ENCODE results near the gene KLHL29.

Gene KLHL29

GRCh38 chr2:23493846-23494245 lies 108.9 kb downstream of the KLHL29 start:
- DNase-seq (ENCODE audit: low read depth): no peak

- no peak for DNase-seq (ENCODE audit: low read depth)
Measured at GRCh38 chr2:23494286-23494685, 109.3 kb downstream of the KLHL29 start.

- DNase-seq (ENCODE audit: low read depth): no peak
Measured at GRCh38 chr2:23495661-23496114, 110.7 kb downstream of the KLHL29 start.

GRCh38 chr2:23496456-23496855 lies 111.5 kb downstream of the KLHL29 start:
- no peak for DNase-seq (ENCODE audit: low read depth)

GRCh38 chr2:23497063-23497462 lies 112.1 kb downstream of the KLHL29 start:
- DNase-seq (ENCODE audit: low read depth): no peak

- DNase-seq (ENCODE audit: low read depth): no peak
Measured at GRCh38 chr2:23497536-23497935, 112.6 kb downstream of the KLHL29 start.

- DNase-seq (ENCODE audit: low read depth): no peak
Measured at GRCh38 chr2:23498943-23499342, 114.0 kb downstream of the KLHL29 start.

GRCh38 chr2:23499439-23499838 lies 114.5 kb downstream of the KLHL29 start:
- DNase-seq (ENCODE audit: low read depth): no peak

- no peak for DNase-seq (ENCODE audit: low read depth)
Measured at GRCh38 chr2:23500836-23501235, 115.9 kb downstream of the KLHL29 start.

- no peak for DNase-seq (ENCODE audit: low read depth)
Measured at GRCh38 chr2:23502096-23502495, 117.1 kb downstream of the KLHL29 start.

- no peak for DNase-seq (ENCODE audit: low read depth)
Measured at GRCh38 chr2:23503097-23503496, 118.1 kb downstream of the KLHL29 start.

GRCh38 chr2:23503682-23504081 lies 118.7 kb downstream of the KLHL29 start:
- DNase-seq (ENCODE audit: low read depth): no peak

- DNase-seq (ENCODE audit: low read depth): no peak
Measured at GRCh38 chr2:23504591-23504990, 119.6 kb downstream of the KLHL29 start.

GRCh38 chr2:23505218-23505983 lies 120.4 kb downstream of the KLHL29 start:
- no peak for DNase-seq (ENCODE audit: low read depth)

GRCh38 chr2:23505984-23506380 lies 121.0 kb downstream of the KLHL29 start:
- no peak for DNase-seq (ENCODE audit: low read depth)

- DNase-seq (ENCODE audit: low read depth): no peak
Measured at GRCh38 chr2:23506531-23507266, 121.7 kb downstream of the KLHL29 start.

- DNase-seq (ENCODE audit: low read depth): no peak
Measured at GRCh38 chr2:23507267-23508065, 122.5 kb downstream of the KLHL29 start.

GRCh38 chr2:23508066-23508390 lies 123.0 kb downstream of the KLHL29 start:
- no peak for DNase-seq (ENCODE audit: low read depth)

GRCh38 chr2:23509103-23509502 lies 124.1 kb downstream of the KLHL29 start:
- no peak for DNase-seq (ENCODE audit: low read depth)

GRCh38 chr2:23509596-23510292 lies 124.8 kb downstream of the KLHL29 start:
- no peak for DNase-seq (ENCODE audit: low read depth)

- DNase-seq (ENCODE audit: low read depth): no peak
Measured at GRCh38 chr2:23510471-23510870, 125.5 kb downstream of the KLHL29 start.

GRCh38 chr2:23512778-23513177 lies 127.8 kb downstream of the KLHL29 start:
- no peak for DNase-seq (ENCODE audit: low read depth)

All from stimulated activated CD8-positive, alpha-beta memory T cell treated with anti-CD3 and anti-CD28 coated beads, Interleukin-12 subunit alpha, Interleukin-12 subunit beta, amount 100 ng/mL, for 4 hours (primary cell).